GM21576 (cell line): ENCODE data around the gene CYBRD1.

Experiments used
- ATAC-seq: cut with Tn5 transposase; IDR thresholded peaks from one replicate; pipeline ENCODE4 v1.9.1; 2021; ENCODE audit warnings: mild to moderate bottlenecking, moderate library complexity; ENCODE audit not compliant: unreplicated experiment

CYBRD1 gene

GRCh38 chr2:171595896-171596295 lies 73.6 kb downstream of the CYBRD1 start:
- ATAC-seq, result no peak

- ATAC-seq, result peak; percentile 88
Observed at GRCh38 chr2:171598713-171599319, 76.5 kb downstream of the CYBRD1 start.

- no peak for ATAC-seq
Observed at GRCh38 chr2:171600126-171600525, 77.9 kb downstream of the CYBRD1 start.

GRCh38 chr2:171602352-171602751 lies 80.1 kb downstream of the CYBRD1 start:
- ATAC-seq, result no peak
